Measurements from ENCODE around the gene OR5K1. TPM values are rescaled to one million over a fixed set of nuclear protein-coding genes. Genes with fewer than 3 reads are reported as not detected.

OR5K1 gene
- total RNA-seq: not detected in 2 replicates
- total RNA-seq (2013): not detected
- polyA plus RNA-seq: not detected in 2 replicates
- not detected in 2 replicates for polyA minus RNA-seq

DNA sequence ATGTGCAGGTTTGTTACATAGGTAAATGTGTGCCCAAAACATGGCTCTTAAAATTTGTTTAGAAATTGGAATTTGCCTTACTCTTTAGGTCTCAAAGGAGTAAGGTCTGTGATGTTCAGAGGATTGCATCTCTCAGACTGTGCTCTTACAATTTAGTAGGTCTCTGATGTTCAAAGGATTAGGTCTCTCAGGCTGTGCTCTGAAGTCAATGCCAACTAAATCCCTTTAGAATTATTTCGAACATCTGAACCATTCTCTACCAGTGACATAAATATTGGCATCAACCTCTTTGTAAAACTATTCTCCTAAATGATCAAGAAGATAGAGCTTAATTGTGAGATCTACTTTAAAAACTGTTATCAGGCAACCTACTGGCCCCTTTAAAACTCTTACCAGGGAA lies at the start of gene OR5K1:
Gene OR5K1 (plus strand): TSS at position 301 of the 400 bp plus-strand sequence. CDS start 6,376 bp downstream, outside the sequence.
- no peak for ATAC-seq (ENCODE audit: low read depth)
- Mint-ChIP-seq H3K4me3 (no peak within 1 kb of the TSS), H3K27ac (no peak within 1 kb of the TSS), H3K27me3 (no peaks in the 10 kb centered on the region), H3K4me1 (no peaks in the 10 kb centered on the region), H3K9me3 (ENCODE audit: insufficient read depth) (peaks cover 4% of the 10 kb centered on the region)
- no peaks in the 10 kb centered on the region for H3K4me1 ChIP-seq (ENCODE audit: control insufficient read depth in 2 of 2, insufficient read depth in 2 of 2, low read length in 2 of 2)
- no peak for DNase-seq
- ChIA-PET CTCF (no interaction called here), POLR2A (no interaction called here)
- no peaks in the 10 kb centered on the region for H4K20me1 ChIP-seq (ENCODE audit: control insufficient read depth, insufficient read depth, low read length, poor library complexity, severe bottlenecking)
- WGBS (ENCODE audit: insufficient coverage): no CpG with 5 or more reads among the region's 1 CpG
- no peak within 1 kb of the TSS for H2AFZ ChIP-seq (ENCODE audit: insufficient read depth, low read depth, low read length, poor library complexity, severe bottlenecking)
- intact Hi-C loops (cut with micrococcal nuclease): no loop called here
- H3K9me3 ChIP-seq (ENCODE audit: control extremely low read depth in 1 of 3, control insufficient read depth in 2 of 3, insufficient read depth in 1 of 3, low read length in 2 of 3): no peaks in the 10 kb centered on the region
- H3K4me3 ChIP-seq (ENCODE audit: control extremely low read depth in 1 of 5, extremely low read depth in 1 of 5, insufficient read depth in 1 of 5, low read depth in 2 of 5, low read length in 4 of 5): no peak within 1 kb of the TSS
- no peak within 1 kb of the TSS for H3K27ac ChIP-seq (ENCODE audit: low read length in 2 of 2)
- TF ChIP-seq CTCF (IDR thresholded peaks at IDR 0.05): no peak
- TF ChIP-seq EZH2 (IDR thresholded peaks at IDR 0.05; ENCODE audit: borderline replicate concordance, insufficient read depth, low read depth, low read length, poor library complexity, severe bottlenecking): no peak
- no peaks in the 10 kb centered on the region for H3K79me2 ChIP-seq (ENCODE audit: control insufficient read depth, insufficient read depth, low read length)
- no peaks in the 10 kb centered on the region for H3K27me3 ChIP-seq (replicated peaks in 1 of 4; ENCODE audit: control extremely low read depth in 1 of 4, control insufficient read depth in 3 of 4, insufficient read depth in 4 of 4, low read length in 3 of 4)
- H3K4me2 ChIP-seq (replicated peaks; ENCODE audit: low read depth, low read length, poor library complexity, severe bottlenecking): no peak within 1 kb of the TSS
- no peak within 1 kb of the TSS for H3K9ac ChIP-seq (ENCODE audit: low read length)
- H3K36me3 ChIP-seq (replicated peaks in 1 of 2; ENCODE audit: control extremely low read depth in 1 of 2, control insufficient read depth in 1 of 2, extremely low read depth in 1 of 2, insufficient read depth in 2 of 2, low read length in 1 of 2): no peaks in the 10 kb centered on the region

DNA sequence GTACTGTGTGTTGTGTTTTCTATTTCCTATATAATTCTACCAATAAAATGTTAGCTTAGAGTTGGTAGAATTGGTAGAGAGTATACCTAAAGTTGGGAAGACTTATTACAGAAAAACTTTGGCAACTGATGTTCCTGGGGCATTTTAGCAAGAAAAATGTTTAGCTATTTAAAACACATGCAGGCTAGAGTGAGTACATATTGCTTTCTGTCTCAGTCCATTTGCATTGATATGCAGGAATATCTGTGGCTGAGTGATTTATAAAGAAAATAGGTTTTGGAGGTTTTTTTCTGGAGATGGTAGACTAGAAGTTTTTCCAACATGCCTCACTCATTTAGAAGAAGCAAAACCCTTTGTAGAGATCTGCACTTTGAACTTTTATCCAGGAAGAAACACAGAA lies 30.4 kb upstream of the OR5K1 start:
- Histone ChIP-seq H3K9me3 (ENCODE audit: control extremely low read depth in 1 of 3, control insufficient read depth in 2 of 3, insufficient read depth in 1 of 3, low read length in 2 of 3) (peaks cover 3 to 12% (median 6%) of the 10 kb centered on the region in 3 donors), H3K4me2 (replicated peaks; ENCODE audit: low read depth, low read length, poor library complexity, severe bottlenecking) (no peak overlapping the region), H3K4me1 (ENCODE audit: control insufficient read depth in 2 of 2, insufficient read depth in 2 of 2, low read length in 2 of 2) (no peaks in the 10 kb centered on the region), H3K4me3 (ENCODE audit: control extremely low read depth in 1 of 5, extremely low read depth in 1 of 5, insufficient read depth in 1 of 5, low read depth in 2 of 5, low read length in 4 of 5) (no peak overlapping the region), H3K9ac (ENCODE audit: low read length) (no peak overlapping the region), H3K27me3 (replicated peaks in 1 of 4; ENCODE audit: control extremely low read depth in 1 of 4, control insufficient read depth in 3 of 4, insufficient read depth in 4 of 4, low read length in 3 of 4) (no peaks in the 10 kb centered on the region), H3K79me2 (ENCODE audit: control insufficient read depth, insufficient read depth, low read length) (no peaks in the 10 kb centered on the region), H3K36me3 (replicated peaks in 1 of 2; ENCODE audit: control extremely low read depth in 1 of 2, control insufficient read depth in 1 of 2, extremely low read depth in 1 of 2, insufficient read depth in 2 of 2, low read length in 1 of 2) (no peaks in the 10 kb centered on the region), H4K20me1 (ENCODE audit: control insufficient read depth, insufficient read depth, low read length, poor library complexity, severe bottlenecking) (no peaks in the 10 kb centered on the region), H3K27ac (ENCODE audit: low read length in 2 of 2) (no peak overlapping the region), H2AFZ (ENCODE audit: insufficient read depth, low read depth, low read length, poor library complexity, severe bottlenecking) (no peak overlapping the region)
- H3K27me3 Mint-ChIP-seq: no peaks in the 10 kb centered on the region
- no peaks in the 10 kb centered on the region for H3K4me1 Mint-ChIP-seq
- ChIA-PET POLR2A (no interaction called here), CTCF (no interaction called here)
- H3K4me3 Mint-ChIP-seq: no peak overlapping the region
- H3K9me3 Mint-ChIP-seq (ENCODE audit: insufficient read depth): peaks cover 18% of the 10 kb centered on the region
- H3K27ac Mint-ChIP-seq: no peak overlapping the region
- TF ChIP-seq EZH2 (IDR thresholded peaks at IDR 0.05; ENCODE audit: borderline replicate concordance, insufficient read depth, low read depth, low read length, poor library complexity, severe bottlenecking) (no peak), CTCF (IDR thresholded peaks at IDR 0.05) (no peak)
- intact Hi-C loops (cut with micrococcal nuclease): no loop called here
- ATAC-seq (ENCODE audit: low read depth) (no peak), DNase-seq (no peak)

Measured in B cell (primary cell).